Mucosa of rectum (tissue), 2 donors: ENCODE data around the gene CALM1.

Experiments used
- H3K27ac ChIP-seq, 2 donors: one replicate each; pipeline ENCODE4 v1.7.0; 2013; ENCODE audit warnings: inconsistent platforms in 2 of 2, low read depth in 2 of 2, low read length in 2 of 2
- H3K27me3 ChIP-seq, 2 donors: one replicate each; pipeline ENCODE4 v1.7.0; 2013; ENCODE audit warnings: low read length in 2 of 2; ENCODE audit not compliant: control insufficient read depth in 2 of 2, insufficient read depth in 2 of 2
- H3K36me3 ChIP-seq, 2 donors: one replicate each; pipeline ENCODE4 v1.7.0; 2013; ENCODE audit warnings: low read length in 2 of 2; ENCODE audit not compliant: control insufficient read depth in 2 of 2, insufficient read depth in 2 of 2
- H3K4me1 ChIP-seq, 2 donors: one replicate each; pipeline ENCODE4 v1.7.0; 2013; ENCODE audit warnings: low read length in 2 of 2, mild to moderate bottlenecking in 1 of 2; ENCODE audit not compliant: control insufficient read depth in 2 of 2, insufficient read depth in 2 of 2
- H3K4me3 ChIP-seq, 2 donors: one replicate each; pipeline ENCODE4 v1.7.0; 2013; ENCODE audit warnings: low read length in 2 of 2
- H3K9ac ChIP-seq, 2 donors: one replicate each; pipeline ENCODE4 v1.7.0; 2013; ENCODE audit warnings: low read length in 2 of 2, low read depth in 1 of 2, mild to moderate bottlenecking in 1 of 2
- H3K9me3 ChIP-seq, 2 donors: one replicate each; pipeline ENCODE4 v1.7.0; 2013; ENCODE audit warnings: low read length in 2 of 2; ENCODE audit not compliant: control insufficient read depth in 2 of 2
- donor health status: healthy.
- donor health status: Normal muscosa, but diverticular disease.

CALM1 gene

GRCh38 chr14:90406384-90406798 is 9.6 kb downstream of the CALM1 start:
- H3K36me3 ChIP-seq: peaks cover 52 to 54% of the 10 kb centered on the region in 2 donors
- H3K9ac ChIP-seq: no peak overlapping the region
- no peak overlapping the region for H3K4me3 ChIP-seq
- no peaks in the 10 kb centered on the region for H3K27me3 ChIP-seq
- H3K4me1 ChIP-seq: peaks cover 4 to 6% of the 10 kb centered on the region in 2 donors
- no peaks in the 10 kb centered on the region for H3K9me3 ChIP-seq
- no peak overlapping the region for H3K27ac ChIP-seq

GRCh38 chr14:90407230-90407629 is 10.4 kb downstream of the CALM1 start:
- peaks cover 44 to 46% of the 10 kb centered on the region in 2 donors for H3K36me3 ChIP-seq
- peaks cover 4 to 6% of the 10 kb centered on the region in 2 donors for H3K4me1 ChIP-seq
- no peak overlapping the region for H3K27ac ChIP-seq
- H3K4me3 ChIP-seq: no peak overlapping the region
- no peaks in the 10 kb centered on the region for H3K27me3 ChIP-seq
- H3K9me3 ChIP-seq: no peaks in the 10 kb centered on the region
- no peak overlapping the region for H3K9ac ChIP-seq

GRCh38 chr14:90408713-90409112 is 11.9 kb downstream of the CALM1 start:
- no peaks in the 10 kb centered on the region for H3K27me3 ChIP-seq

GRCh38 chr14:90409209-90409730 is 12.4 kb downstream of the CALM1 start:
- H3K27ac ChIP-seq: peak overlapping the region; percentile 17 to 64
- H3K36me3 ChIP-seq: peaks cover 23 to 25% of the 10 kb centered on the region in 2 donors
- H3K27me3 ChIP-seq: no peaks in the 10 kb centered on the region
- no peak overlapping the region for H3K9ac ChIP-seq
- H3K9me3 ChIP-seq: no peaks in the 10 kb centered on the region
- H3K4me1 ChIP-seq: peaks cover 4 to 6% of the 10 kb centered on the region in 2 donors
- H3K4me3 ChIP-seq: no peak overlapping the region

More at GRCh38 chr14:90408713-90409112, 11.9 kb downstream of the CALM1 start:
- Histone ChIP-seq H3K4me3 (no peak overlapping the region), H3K36me3 (peaks cover 29 to 31% of the 10 kb centered on the region in 2 donors), H3K27ac (peak overlapping the region; percentile 17 to 64), H3K9ac (no peak overlapping the region), H3K4me1 (peaks cover 4 to 6% of the 10 kb centered on the region in 2 donors), H3K9me3 (no peaks in the 10 kb centered on the region)

GRCh38 chr14:90412058-90412457 is 15.2 kb downstream of the CALM1 start:
- H3K27me3 ChIP-seq: no peaks in the 10 kb centered on the region
- H3K9ac ChIP-seq: no peak overlapping the region
- H3K9me3 ChIP-seq: no peaks in the 10 kb centered on the region
- H3K4me3 ChIP-seq: no peak overlapping the region
- H3K4me1 ChIP-seq: peaks cover 4 to 6% of the 10 kb centered on the region in 2 donors
- H3K36me3 ChIP-seq: peaks cover 0 to under 1% of the 10 kb centered on the region in 2 donors
- no peak overlapping the region for H3K27ac ChIP-seq

- H3K27me3 ChIP-seq: no peaks in the 10 kb centered on the region
These were observed 19.9 kb downstream of the CALM1 start for GRCh38 chr14:90416720-90417119.

GRCh38 chr14:90418053-90418452 is 21.2 kb downstream of the CALM1 start:
- Histone ChIP-seq H3K9me3 (no peaks in the 10 kb centered on the region), H3K36me3 (no peaks in the 10 kb centered on the region), H3K4me1 (no peaks in the 10 kb centered on the region), H3K9ac (no peak overlapping the region), H3K27ac (no peak overlapping the region), H3K27me3 (no peaks in the 10 kb centered on the region), H3K4me3 (no peak overlapping the region)

More at GRCh38 chr14:90416720-90417119, 19.9 kb downstream of the CALM1 start:
- H3K4me3 ChIP-seq: no peak overlapping the region
- H3K9me3 ChIP-seq: no peaks in the 10 kb centered on the region
- H3K4me1 ChIP-seq: no peaks in the 10 kb centered on the region
- no peak overlapping the region for H3K9ac ChIP-seq
- H3K27ac ChIP-seq: no peak overlapping the region
- H3K36me3 ChIP-seq: no peaks in the 10 kb centered on the region

GRCh38 chr14:90419200-90419599 is 22.4 kb downstream of the CALM1 start:
- Histone ChIP-seq H3K9ac (no peak overlapping the region), H3K27me3 (no peaks in the 10 kb centered on the region), H3K4me1 (no peaks in the 10 kb centered on the region), H3K9me3 (no peaks in the 10 kb centered on the region), H3K4me3 (no peak overlapping the region), H3K36me3 (no peaks in the 10 kb centered on the region), H3K27ac (no peak overlapping the region)

GRCh38 chr14:90421001-90421631 is 24.3 kb downstream of the CALM1 start:
- Histone ChIP-seq H3K27ac (no peak overlapping the region), H3K27me3 (no peaks in the 10 kb centered on the region), H3K36me3 (no peaks in the 10 kb centered on the region), H3K4me1 (no peaks in the 10 kb centered on the region), H3K9me3 (no peaks in the 10 kb centered on the region), H3K9ac (no peak overlapping the region), H3K4me3 (no peak overlapping the region)

- no peak overlapping the region for H3K4me3 ChIP-seq
- no peak overlapping the region for H3K27ac ChIP-seq
- no peaks in the 10 kb centered on the region for H3K4me1 ChIP-seq
- H3K27me3 ChIP-seq: no peaks in the 10 kb centered on the region
- no peaks in the 10 kb centered on the region for H3K36me3 ChIP-seq
- H3K9me3 ChIP-seq: no peaks in the 10 kb centered on the region
- H3K9ac ChIP-seq: no peak overlapping the region
These were observed 24.8 kb downstream of the CALM1 start for GRCh38 chr14:90421632-90422020.
